Pancreas (tissue), 10 donors: ENCODE measurements around the gene INO80C. TPM values are rescaled to one million over a fixed set of nuclear protein-coding genes. Genes with fewer than 3 reads are reported as not detected.
A peak's percentile ranks its signal among the peaks of the same experiment; 100 is the strongest.

ENCODE experiments used
- ATAC-seq, 4 donors: fragments of 200-7000 bp; cut with Tn5 transposase; one replicate each; pipeline versions ENCODE4 v1.8.0 to v1.9.1; 2020; ENCODE audit warnings: mild to moderate bottlenecking in 4 of 4, moderate library complexity in 4 of 4
- DNase-seq, 6 donors: peaks; one replicate each; pipeline ENCODE4 v3.0.0-alpha.2; 2020
- FAIRE-seq: peaks from 2 replicates; lab custom pipeline; 2012; peaks lifted over from hg19 to GRCh38; lab: Jason Lieb, UNC
- H3K27ac ChIP-seq, 4 donors: fragments of 200-600 bp; sonication (generic); 1 replicate in 3 of 4; 2 replicates in 1 of 4; pipeline versions ENCODE4 v1.5.0 to v1.8.0; 2020
- H3K27me3 ChIP-seq, 4 donors: fragments of 200-600 bp; one replicate each; pipeline ENCODE4 v1.8.0; 2021
- H3K36me3 ChIP-seq, 3 donors: fragments of 200-600 bp; sonication (generic) in 1 of 3; one replicate each; pipeline versions ENCODE4 v1.5.0 to v1.8.0; 2020 to 2021
- H3K4me1 ChIP-seq, 3 donors: fragments of 200-600 bp; one replicate each; pipeline ENCODE4 v1.8.0; 2021
- H3K4me3 ChIP-seq, 4 donors: fragments of 200-600 bp; sonication (generic) in 2 of 4; one replicate each; pipeline versions ENCODE4 v1.5.0 to v1.8.0; 2020 to 2021
- H3K9me3 ChIP-seq, 4 donors: fragments of 200-600 bp; one replicate each; pipeline ENCODE4 v1.8.0; 2021
- CTCF ChIP-seq, 4 donors: fragments of 200-600 bp; sonication (generic) in 3 of 4; IDR thresholded peaks; one replicate each; pipeline versions ENCODE4 v1.5.0 to v1.8.0; 2021; ENCODE audit warnings: antibody characterized with exemption in 4 of 4
- WGBS, 2 donors: extraction: QIAGEN DNeasy Blood & Tissue Kit; methylation state at CpG; one replicate each; pipeline ENCODE4 v1.1.7; 2013; 5-methylcytosine and 5-hydroxymethylcytosine counted together
- intact Hi-C, 3 donors: fragments of 100-400 bp; cut with DNase I; formaldehyde crosslinking; loops; one replicate each; pipeline versions ENCODE4 v1.11.1 to v1.14.2; 2022
- polyA plus RNA-seq, 2 donors: library from polyadenylated mRNA; stranded (reverse); fragments of 200-250 nt; gene quantifications; one replicate each; pipeline ENCODE4 v1.2.3, GENCODE V29; 2013
- total RNA-seq, 6 donors: library from RNA; stranded (reverse); fragmentation: NEBNext Ultra II Directional in 4 of 6; extraction: Animal tissue kit (Norgen Biotek cat#: 25700) in 4 of 6; gene quantifications; one replicate each; pipeline versions ENCODE4 v1.2.1 to v1.2.4, GENCODE V29; 2021 to 2023
- donor health status: healthy with polysubstance abuse.
- donor health status: DM: no; HTN: no; CAD: no; lungs with moderate emphysema.
- donor health status: DM: no; HTN: no; CAD: no.
- donor health status: control.
- donor health status: control.
- donor health status: Bipolar disorder and iron deficiency.
- donor health status: DM: yes; HTN: yes; CAD: no.
- donor health status: DM: no; HTN: no; CAD: no.
- donor health status: DM: no; HTN: no; CAD: no.
- donor health status: DM: yes; HTN: yes; CAD: no.

INO80C gene
- total and polyA plus RNA-seq, 8 donors, result 6.1 to 25.6 (median 9.8) TPM

- peaks cover 5 to 20% (median 10%) of the 10 kb centered on the region in 3 donors for H3K4me1 ChIP-seq
- no peak for DNase-seq
- no peak for FAIRE-seq
- 66 to 68% methylated on average over 3 of the region's 3 CpGs for WGBS, 2 donors
- intact Hi-C loops, result no loop called here
- no peak overlapping the region for H3K4me3 ChIP-seq
- H3K9me3 ChIP-seq, result no peaks in the 10 kb centered on the region
- H3K27ac ChIP-seq, result no peak overlapping the region
- TF ChIP-seq CTCF (IDR thresholded peaks at IDR 0.05), result no peak
- no peaks in the 10 kb centered on the region for H3K36me3 ChIP-seq
- ATAC-seq, result no peak
- no peaks in the 10 kb centered on the region for H3K27me3 ChIP-seq
Measured at GRCh38 chr18:35507623-35508022, 9.9 kb upstream of the INO80C start.

- intact Hi-C loops, result no loop called here
- Histone ChIP-seq H3K36me3 (no peaks in the 10 kb centered on the region), H3K4me3 (no peak overlapping the region), H3K27me3 (no peaks in the 10 kb centered on the region), H3K27ac (no peak overlapping the region), H3K9me3 (no peaks in the 10 kb centered on the region), H3K4me1 (peaks cover 5 to 20% (median 10%) of the 10 kb centered on the region in 3 donors)
- no peak for TF ChIP-seq CTCF (IDR thresholded peaks at IDR 0.05)
- 90 to 92% methylated on average over 3 of the region's 3 CpGs for WGBS, 2 donors
- no peak for ATAC-seq
- no peak for FAIRE-seq
- DNase-seq, result no peak
Measured at GRCh38 chr18:35507192-35507591, 9.4 kb upstream of the INO80C start.

GRCh38 chr18:35506024-35506712 is 8.4 kb upstream of the INO80C start:
- peak; percentile 86 to 94 (median 88) for ATAC-seq
- peak overlapping the region; percentile 31 to 76 (median 44) for H3K27ac ChIP-seq
- no peaks in the 10 kb centered on the region for H3K9me3 ChIP-seq
- peaks cover 5 to 20% (median 10%) of the 10 kb centered on the region in 3 donors for H3K4me1 ChIP-seq
- H3K4me3 ChIP-seq, result no peak overlapping the region
- H3K27me3 ChIP-seq, result no peaks in the 10 kb centered on the region
- TF ChIP-seq CTCF (IDR thresholded peaks at IDR 0.05), result no peak
- peak in 3 of 6 donors; percentile 44 to 60 (median 59) for DNase-seq
- 8 to 9% methylated on average over 5 of the region's 5 CpGs for WGBS, 2 donors
- H3K36me3 ChIP-seq, result no peaks in the 10 kb centered on the region
- intact Hi-C loops, result no loop called here
- no peak for FAIRE-seq

- H3K36me3 ChIP-seq, result no peaks in the 10 kb centered on the region
- no peaks in the 10 kb centered on the region for H3K27me3 ChIP-seq
- H3K4me3 ChIP-seq, result no peak overlapping the region
- 95 to 98% methylated on average over 4 of the region's 4 CpGs for WGBS, 2 donors
- ATAC-seq, result no peak
- FAIRE-seq, result no peak
- H3K27ac ChIP-seq, result peak overlapping the region in 1 of 4 donors; percentile 34
- H3K4me1 ChIP-seq, result peaks cover 5 to 20% (median 10%) of the 10 kb centered on the region in 3 donors
- no peak for TF ChIP-seq CTCF (IDR thresholded peaks at IDR 0.05)
- no peak for DNase-seq
- no peaks in the 10 kb centered on the region for H3K9me3 ChIP-seq
- intact Hi-C loops, result no loop called here
Measured at GRCh38 chr18:35504996-35505395, 7.2 kb upstream of the INO80C start.

- peaks cover 5 to 19% (median 10%) of the 10 kb centered on the region in 3 donors for H3K4me1 ChIP-seq
- TF ChIP-seq CTCF (IDR thresholded peaks at IDR 0.05), result no peak
- no peaks in the 10 kb centered on the region for H3K9me3 ChIP-seq
- FAIRE-seq, result no peak
- no peaks in the 10 kb centered on the region for H3K36me3 ChIP-seq
- no peaks in the 10 kb centered on the region for H3K27me3 ChIP-seq
- no peak for DNase-seq
- H3K27ac ChIP-seq, result no peak overlapping the region
- no peak for ATAC-seq
- no peak overlapping the region for H3K4me3 ChIP-seq
- intact Hi-C loops, result no loop called here
- 85 to 87% methylated on average over 3 of the region's 3 CpGs for WGBS, 2 donors
Measured at GRCh38 chr18:35502052-35502451, 4.3 kb upstream of the INO80C start.
